Panc1 (cell line): ENCODE measurements around the gene SRMS.

ENCODE experiments used
- POLR2AphosphoS5 ChIP-seq: IDR thresholded peaks from 2 replicates; pipeline ENCODE4 v1.6.1; 2012; ENCODE audit warnings: mild to moderate bottlenecking, low read depth, low read length, moderate library complexity
- TF ChIP-seq, protein P1 (sequence below): fragments of 450-650 bp; IDR thresholded peaks from 2 replicates; pipeline ENCODE4 v1.5.1; 2017; ENCODE audit warnings: mild to moderate bottlenecking
- TF ChIP-seq, protein P2 (sequence below), 2 experiments: IDR thresholded peaks; 2 replicates each; pipeline ENCODE4 v1.6.1; 2011 to 2012; ENCODE audit warnings: low read depth in 2 of 2, control low read depth in 1 of 2, low read length in 1 of 2, mild to moderate bottlenecking in 1 of 2, moderate library complexity in 1 of 2; ENCODE audit not compliant: insufficient read depth in 1 of 2

DNA sequence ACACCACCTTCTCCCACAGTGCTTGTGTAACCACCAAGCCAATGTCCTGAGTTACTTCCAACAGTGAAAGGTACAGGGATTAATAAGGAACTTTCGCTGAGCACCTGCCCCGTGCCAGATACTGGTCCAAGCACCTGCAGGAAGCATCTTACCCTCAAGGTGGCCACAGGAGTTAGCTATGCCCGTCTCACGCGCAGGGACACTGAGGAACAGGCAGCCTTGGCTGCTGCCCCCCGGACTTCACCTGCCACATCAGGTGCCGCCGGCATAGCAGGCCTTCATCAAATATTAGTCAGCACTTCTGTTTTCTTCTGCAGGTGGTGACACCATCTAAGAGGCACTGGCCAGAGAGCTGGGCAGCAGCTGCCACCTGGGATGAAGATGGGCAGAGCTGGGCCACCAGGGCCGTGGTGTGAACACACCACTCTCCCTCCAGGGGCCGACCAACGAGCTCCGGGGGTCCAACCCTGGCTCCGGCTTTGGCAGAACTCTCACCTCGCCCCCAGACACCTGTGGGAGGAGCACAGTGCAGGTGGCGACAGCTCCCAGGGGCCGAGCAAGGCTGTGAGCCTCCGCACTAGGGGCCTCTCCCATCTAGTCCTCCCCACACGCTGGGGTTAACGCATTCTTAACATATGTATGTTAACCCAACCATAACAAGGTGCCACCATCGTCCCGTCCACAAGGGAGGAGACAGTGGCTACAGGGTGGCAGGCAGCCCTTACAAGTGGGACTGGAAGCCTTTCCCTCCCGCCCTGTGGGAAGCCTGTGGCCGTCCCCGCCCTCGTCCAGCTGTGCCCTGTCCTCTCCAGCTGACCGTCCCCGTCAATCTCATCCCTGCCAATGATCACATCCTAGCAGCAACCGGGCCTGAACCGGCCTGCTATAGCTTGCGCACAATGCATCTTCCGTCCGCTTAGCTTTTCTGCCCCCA, 29.9 kb downstream of the SRMS start:
- TF ChIP-seq, protein P1, sequence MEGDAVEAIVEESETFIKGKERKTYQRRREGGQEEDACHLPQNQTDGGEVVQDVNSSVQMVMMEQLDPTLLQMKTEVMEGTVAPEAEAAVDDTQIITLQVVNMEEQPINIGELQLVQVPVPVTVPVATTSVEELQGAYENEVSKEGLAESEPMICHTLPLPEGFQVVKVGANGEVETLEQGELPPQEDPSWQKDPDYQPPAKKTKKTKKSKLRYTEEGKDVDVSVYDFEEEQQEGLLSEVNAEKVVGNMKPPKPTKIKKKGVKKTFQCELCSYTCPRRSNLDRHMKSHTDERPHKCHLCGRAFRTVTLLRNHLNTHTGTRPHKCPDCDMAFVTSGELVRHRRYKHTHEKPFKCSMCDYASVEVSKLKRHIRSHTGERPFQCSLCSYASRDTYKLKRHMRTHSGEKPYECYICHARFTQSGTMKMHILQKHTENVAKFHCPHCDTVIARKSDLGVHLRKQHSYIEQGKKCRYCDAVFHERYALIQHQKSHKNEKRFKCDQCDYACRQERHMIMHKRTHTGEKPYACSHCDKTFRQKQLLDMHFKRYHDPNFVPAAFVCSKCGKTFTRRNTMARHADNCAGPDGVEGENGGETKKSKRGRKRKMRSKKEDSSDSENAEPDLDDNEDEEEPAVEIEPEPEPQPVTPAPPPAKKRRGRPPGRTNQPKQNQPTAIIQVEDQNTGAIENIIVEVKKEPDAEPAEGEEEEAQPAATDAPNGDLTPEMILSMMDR, result no peak
- no peak for TF ChIP-seq POLR2AphosphoS5
- TF ChIP-seq, protein P2, sequence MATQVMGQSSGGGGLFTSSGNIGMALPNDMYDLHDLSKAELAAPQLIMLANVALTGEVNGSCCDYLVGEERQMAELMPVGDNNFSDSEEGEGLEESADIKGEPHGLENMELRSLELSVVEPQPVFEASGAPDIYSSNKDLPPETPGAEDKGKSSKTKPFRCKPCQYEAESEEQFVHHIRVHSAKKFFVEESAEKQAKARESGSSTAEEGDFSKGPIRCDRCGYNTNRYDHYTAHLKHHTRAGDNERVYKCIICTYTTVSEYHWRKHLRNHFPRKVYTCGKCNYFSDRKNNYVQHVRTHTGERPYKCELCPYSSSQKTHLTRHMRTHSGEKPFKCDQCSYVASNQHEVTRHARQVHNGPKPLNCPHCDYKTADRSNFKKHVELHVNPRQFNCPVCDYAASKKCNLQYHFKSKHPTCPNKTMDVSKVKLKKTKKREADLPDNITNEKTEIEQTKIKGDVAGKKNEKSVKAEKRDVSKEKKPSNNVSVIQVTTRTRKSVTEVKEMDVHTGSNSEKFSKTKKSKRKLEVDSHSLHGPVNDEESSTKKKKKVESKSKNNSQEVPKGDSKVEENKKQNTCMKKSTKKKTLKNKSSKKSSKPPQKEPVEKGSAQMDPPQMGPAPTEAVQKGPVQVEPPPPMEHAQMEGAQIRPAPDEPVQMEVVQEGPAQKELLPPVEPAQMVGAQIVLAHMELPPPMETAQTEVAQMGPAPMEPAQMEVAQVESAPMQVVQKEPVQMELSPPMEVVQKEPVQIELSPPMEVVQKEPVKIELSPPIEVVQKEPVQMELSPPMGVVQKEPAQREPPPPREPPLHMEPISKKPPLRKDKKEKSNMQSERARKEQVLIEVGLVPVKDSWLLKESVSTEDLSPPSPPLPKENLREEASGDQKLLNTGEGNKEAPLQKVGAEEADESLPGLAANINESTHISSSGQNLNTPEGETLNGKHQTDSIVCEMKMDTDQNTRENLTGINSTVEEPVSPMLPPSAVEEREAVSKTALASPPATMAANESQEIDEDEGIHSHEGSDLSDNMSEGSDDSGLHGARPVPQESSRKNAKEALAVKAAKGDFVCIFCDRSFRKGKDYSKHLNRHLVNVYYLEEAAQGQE (IDR thresholded peaks at IDR 0.05; ENCODE audit: insufficient read depth in 1 of 2, low read depth in 2 of 2, low read length in 1 of 2), result no peak
